Jurkat, Clone E6-1 (cell line): ENCODE measurements around the gene TPM1.
"Not testable (repeated sequence)": the region's sequence is repeated elsewhere in the genome, so short reads cannot be mapped to it uniquely, and the experiment has no call there.

Source experiments
- DNase-seq: peaks from one replicate; pipeline ENCODE4 v3.0.0-alpha.2; 2011; ENCODE audit warnings: low read depth, low spot score
- H3K4me3 ChIP-seq: 2 replicates; pipeline ENCODE4 v1.5.1; 2011; ENCODE audit warnings: mild to moderate bottlenecking, low read length, control low read depth, moderate library complexity

TPM1 gene

GRCh38 chr15:63085289-63085688 is 42.7 kb downstream of the TPM1 start:
- no peak for DNase-seq

GRCh38 chr15:63086271-63086670 is 43.7 kb downstream of the TPM1 start:
- H3K4me3 ChIP-seq = no peak overlapping the region
- no peak for DNase-seq

More at GRCh38 chr15:63085289-63085688, 42.7 kb downstream of the TPM1 start:
- no peak overlapping the region for H3K4me3 ChIP-seq

- H3K4me3 ChIP-seq = no peak overlapping the region
- DNase-seq = no peak
Measured at GRCh38 chr15:63086947-63087346, 44.4 kb downstream of the TPM1 start.

- no peak overlapping the region for H3K4me3 ChIP-seq
Measured at GRCh38 chr15:63088533-63089245, 46.1 kb downstream of the TPM1 start.

GRCh38 chr15:63089260-63090043 is 46.9 kb downstream of the TPM1 start:
- H3K4me3 ChIP-seq = no peak overlapping the region
- DNase-seq = peak; percentile 62

More at GRCh38 chr15:63088533-63089245, 46.1 kb downstream of the TPM1 start:
- no peak for DNase-seq

GRCh38 chr15:63090472-63090871 is 47.9 kb downstream of the TPM1 start:
- no peak for DNase-seq
- H3K4me3 ChIP-seq = no peak overlapping the region

- H3K4me3 ChIP-seq = no peak overlapping the region
- DNase-seq = no peak
Measured at GRCh38 chr15:63090887-63091286, 48.3 kb downstream of the TPM1 start.

GRCh38 chr15:63091679-63092446 is 49.3 kb downstream of the TPM1 start:
- H3K4me3 ChIP-seq = no peak overlapping the region
- DNase-seq = no peak

- peak; percentile 69 for DNase-seq
Measured at GRCh38 chr15:63093486-63094205, 51.1 kb downstream of the TPM1 start.

GRCh38 chr15:63094495-63094931 is 52.0 kb downstream of the TPM1 start:
- H3K4me3 ChIP-seq = no peak overlapping the region
- no peak for DNase-seq

More at GRCh38 chr15:63093486-63094205, 51.1 kb downstream of the TPM1 start:
- H3K4me3 ChIP-seq = no peak overlapping the region

GRCh38 chr15:63096178-63096577 is 53.6 kb downstream of the TPM1 start:
- no peak overlapping the region for H3K4me3 ChIP-seq
- DNase-seq = no peak

GRCh38 chr15:63098901-63099300 is 56.4 kb downstream of the TPM1 start:
- H3K4me3 ChIP-seq, DNase-seq: not testable (repeated sequence)

GRCh38 chr15:63099581-63099980 is 57.0 kb downstream of the TPM1 start:
- H3K4me3 ChIP-seq = not testable (repeated sequence)

GRCh38 chr15:63103416-63103815 is 60.9 kb downstream of the TPM1 start:
- H3K4me3 ChIP-seq = no peak overlapping the region
- DNase-seq = no peak

More at GRCh38 chr15:63099581-63099980, 57.0 kb downstream of the TPM1 start:
- not testable (repeated sequence) for DNase-seq

GRCh38 chr15:63104727-63105126 is 62.2 kb downstream of the TPM1 start:
- no peak for DNase-seq
- H3K4me3 ChIP-seq = no peak overlapping the region

GRCh38 chr15:63105354-63105753 is 62.8 kb downstream of the TPM1 start:
- not testable (repeated sequence) for DNase-seq, H3K4me3 ChIP-seq

GRCh38 chr15:63107895-63108546 is 65.5 kb downstream of the TPM1 start:
- DNase-seq = no peak
- no peak overlapping the region for H3K4me3 ChIP-seq

GRCh38 chr15:63109498-63109897 is 67.0 kb downstream of the TPM1 start:
- no peak overlapping the region for H3K4me3 ChIP-seq
- DNase-seq = no peak
